ENCODE results near the gene OPN4.

The OPN4 gene

DNA sequence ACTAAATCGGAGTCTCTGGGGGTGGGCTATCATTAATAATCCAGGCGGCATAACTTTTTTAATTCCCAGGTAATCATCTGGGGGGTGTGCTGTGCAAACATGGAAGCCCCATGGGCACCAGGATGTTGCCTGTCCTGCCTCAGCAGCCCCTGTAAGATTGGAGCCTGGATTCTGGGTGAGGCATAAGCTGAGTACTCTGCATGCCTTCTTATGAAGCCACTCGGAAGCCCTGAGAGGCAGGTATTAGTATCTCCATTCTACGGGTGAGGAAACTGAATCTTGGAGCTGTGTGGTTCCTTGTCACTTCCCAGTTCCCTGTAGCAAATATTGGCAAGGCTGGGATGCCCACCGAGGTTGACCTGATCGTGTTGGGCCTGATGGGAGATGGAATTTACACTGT lies 7.4 kb upstream of the OPN4 start:
- DNase-seq (ENCODE audit: low read depth, low spot score) = no peak
- in situ Hi-C loops (cut with HindIII; ENCODE audit: low sequenced_read_pairs) = no loop called here
- no peak overlapping the region for H3K4me3 ChIP-seq (ENCODE audit: low read depth, low read length)
- no peak for TF ChIP-seq CTCF (IDR thresholded peaks at IDR 0.05; ENCODE audit: low read depth, low read length)

DNA sequence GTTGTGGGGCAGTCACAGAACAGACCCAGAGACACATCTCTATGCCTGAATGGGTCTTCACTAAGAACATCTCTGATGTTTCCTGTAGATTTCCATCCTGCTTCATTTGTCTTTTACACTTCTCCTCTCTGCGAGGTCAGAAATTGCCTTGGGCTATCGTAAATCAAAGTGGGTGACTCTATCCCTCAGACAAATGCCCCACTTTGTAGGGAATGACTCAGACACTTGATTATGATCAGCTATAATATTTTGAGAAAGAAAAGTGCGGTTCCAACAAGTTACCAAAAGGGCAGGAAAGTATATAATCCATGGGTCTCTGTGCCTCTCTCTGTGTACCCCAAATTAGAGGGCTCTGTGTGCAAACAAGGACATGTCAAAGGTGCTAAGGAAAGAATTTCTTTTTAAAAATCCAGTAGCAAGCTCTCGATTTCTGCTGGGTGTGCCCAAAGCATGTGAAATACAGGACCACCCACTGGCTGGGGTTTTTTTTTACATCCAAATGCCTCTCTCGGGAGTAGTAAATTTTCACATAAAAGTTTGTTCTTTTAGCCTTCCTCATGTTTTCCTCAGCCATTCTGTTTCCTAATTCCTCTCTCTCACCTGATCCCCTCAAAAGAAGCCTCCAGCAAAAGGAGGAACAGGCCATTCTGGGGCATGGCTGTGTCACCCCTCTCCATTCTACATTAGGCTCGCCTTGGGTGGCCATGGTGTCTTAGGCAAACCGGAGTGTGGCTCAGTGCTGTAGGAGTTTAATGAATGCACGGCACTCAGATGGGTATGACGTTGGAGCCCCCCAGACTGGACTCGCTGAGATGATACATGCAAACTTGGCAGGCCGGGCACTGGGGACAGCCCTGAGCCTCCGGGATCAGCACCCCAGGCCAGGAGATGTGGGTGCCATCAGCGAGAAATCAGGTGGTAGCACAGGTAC lies 6.3 kb upstream of the OPN4 start:
- TF ChIP-seq CTCF (IDR thresholded peaks at IDR 0.05; ENCODE audit: low read depth, low read length) = no peak
- in situ Hi-C loops (cut with HindIII; ENCODE audit: low sequenced_read_pairs) = no loop called here
- no peak for DNase-seq (ENCODE audit: low read depth, low spot score)
- H3K4me3 ChIP-seq (ENCODE audit: low read depth, low read length) = no peak overlapping the region

DNA sequence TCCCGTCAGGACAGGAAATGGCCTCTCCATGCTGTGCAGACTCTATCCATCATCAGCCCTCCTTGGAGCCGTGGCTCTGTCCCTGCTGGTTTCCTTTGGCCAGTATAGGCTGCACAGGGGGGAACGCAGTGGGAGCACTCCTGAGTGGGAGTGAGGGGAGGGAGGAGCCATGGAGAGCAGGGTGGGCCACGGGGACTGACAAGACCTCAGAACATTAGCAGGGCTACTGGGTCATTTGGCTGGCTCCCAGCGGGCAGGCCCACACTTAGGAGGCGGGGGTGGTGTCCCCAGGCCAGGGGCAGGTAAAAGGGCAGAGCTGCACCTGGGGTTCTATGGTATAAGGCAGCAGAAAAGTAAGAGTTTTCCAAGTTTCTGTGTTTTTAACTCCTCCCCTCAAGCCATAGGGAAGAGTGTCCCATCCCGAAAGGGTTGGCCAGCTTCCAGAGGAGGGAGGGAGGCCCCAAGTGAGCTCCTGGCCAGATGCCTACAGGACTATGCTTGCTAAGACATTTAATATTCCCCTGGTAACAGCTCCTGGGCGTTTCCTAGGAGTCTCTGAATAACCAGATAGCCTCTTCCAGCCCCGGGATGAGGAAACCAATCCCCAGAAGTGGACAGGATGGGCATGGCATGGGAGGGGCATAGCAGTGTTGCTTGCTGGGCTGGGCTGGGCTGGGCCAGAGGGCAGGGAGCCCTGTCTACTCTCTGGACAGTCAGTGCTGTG lies 5.5 kb upstream of the OPN4 start:
- H3K4me3 ChIP-seq (ENCODE audit: low read depth, low read length) = no peak overlapping the region
- DNase-seq (ENCODE audit: low read depth, low spot score) = peak; percentile 48
- in situ Hi-C loops (cut with HindIII; ENCODE audit: low sequenced_read_pairs) = no loop called here
- TF ChIP-seq CTCF (IDR thresholded peaks at IDR 0.05; ENCODE audit: low read depth, low read length) = no peak

DNA sequence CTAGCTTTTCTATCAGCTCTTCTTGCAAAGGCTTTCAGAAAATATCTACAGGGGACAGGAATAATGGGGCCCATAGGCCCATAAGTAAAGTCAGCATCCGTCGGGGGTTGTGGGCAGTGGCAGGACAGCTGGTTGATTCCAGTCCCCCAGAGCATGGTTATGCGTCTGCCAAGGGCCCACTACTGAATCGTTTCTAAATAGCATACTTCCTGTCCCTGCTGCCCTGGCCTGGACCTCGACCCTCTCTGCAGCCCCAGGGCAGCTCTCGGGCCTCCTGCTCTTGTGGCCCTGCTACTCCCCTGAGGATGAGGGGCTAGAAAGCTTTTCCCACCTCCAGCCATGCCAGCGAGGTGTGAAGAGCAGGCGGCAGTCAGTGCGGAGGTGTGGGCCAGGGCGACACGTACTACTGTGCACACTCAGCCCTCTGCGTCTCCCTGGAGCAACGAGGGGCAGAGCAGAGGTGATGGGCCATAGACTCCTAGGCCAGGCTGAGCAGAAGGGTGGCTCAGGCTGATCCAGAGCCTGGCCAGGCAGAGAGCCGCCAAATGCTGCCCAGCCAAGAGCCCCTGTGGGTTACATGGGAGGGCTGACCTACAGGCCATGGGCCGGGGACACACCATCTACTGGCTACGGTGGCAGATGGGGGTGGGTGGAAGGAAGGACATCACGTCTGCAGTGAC lies 4.7 kb upstream of the OPN4 start:
- no peak for TF ChIP-seq CTCF (IDR thresholded peaks at IDR 0.05; ENCODE audit: low read depth, low read length)
- H3K4me3 ChIP-seq (ENCODE audit: low read depth, low read length) = no peak overlapping the region
- DNase-seq (ENCODE audit: low read depth, low spot score) = no peak
- in situ Hi-C loops (cut with HindIII; ENCODE audit: low sequenced_read_pairs) = no loop called here

- no peak for TF ChIP-seq CTCF (IDR thresholded peaks at IDR 0.05; ENCODE audit: low read depth, low read length)
- no peak overlapping the region for H3K4me3 ChIP-seq (ENCODE audit: low read depth, low read length)
- in situ Hi-C loops (cut with HindIII; ENCODE audit: low sequenced_read_pairs) = no loop called here
- no peak for DNase-seq (ENCODE audit: low read depth, low spot score)
Observed at GRCh38 chr10:86650151-86650550, 4.2 kb upstream of the OPN4 start.

DNA sequence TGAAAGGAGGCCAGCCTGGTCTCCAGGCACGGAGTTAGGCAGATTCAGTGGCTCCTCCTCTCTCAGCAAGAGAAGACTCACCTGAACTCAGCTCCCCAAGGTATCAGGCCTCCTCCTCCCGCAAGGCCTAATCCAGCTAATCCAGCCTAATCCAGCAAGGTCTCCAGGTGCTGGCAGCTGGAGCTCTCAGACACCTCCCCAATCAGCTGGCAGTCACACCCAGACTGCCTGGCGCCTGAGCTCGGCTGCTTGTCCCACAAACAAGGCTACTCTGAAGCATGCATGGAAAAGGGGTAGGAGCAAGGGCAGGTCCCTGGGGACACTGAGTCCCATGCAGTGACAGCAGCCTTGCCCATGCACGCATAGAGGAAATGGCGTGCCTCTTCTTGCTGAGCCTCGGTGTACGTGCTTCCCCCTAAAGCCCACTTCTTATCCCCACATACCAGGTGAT lies 3.3 kb upstream of the OPN4 start:
- TF ChIP-seq CTCF (IDR thresholded peaks at IDR 0.05; ENCODE audit: low read depth, low read length) = no peak
- in situ Hi-C loops (cut with HindIII; ENCODE audit: low sequenced_read_pairs) = no loop called here
- H3K4me3 ChIP-seq (ENCODE audit: low read depth, low read length) = no peak overlapping the region
- no peak for DNase-seq (ENCODE audit: low read depth, low spot score)
